Trophoblast cell (in vitro differentiated cells and primary cell): Measurements from ENCODE around the gene KHDRBS1.
"Not testable (repeated sequence)": the region's sequence is repeated elsewhere in the genome, so short reads cannot be mapped to it uniquely, and the experiment has no call there.

ENCODE experiments used
- DNase-seq, 2 donors: peaks; one replicate each; pipeline ENCODE4 v3.0.0-alpha.2; 2016
- H2AFZ ChIP-seq: 2 replicates; pipeline ENCODE4 v1.6.1; 2013; ENCODE audit warnings: low read length, moderate library complexity, mild to moderate bottlenecking; ENCODE audit not compliant: insufficient read depth, poor library complexity
- H2AK5ac ChIP-seq: 2 replicates; pipeline ENCODE4 v1.6.1; 2013; ENCODE audit warnings: mild to moderate bottlenecking, low read length
- H2BK120ac ChIP-seq: 2 replicates; pipeline ENCODE4 v1.6.1; 2013; ENCODE audit warnings: low read length, mild to moderate bottlenecking, moderate library complexity; ENCODE audit not compliant: insufficient read depth, poor library complexity
- H2BK12ac ChIP-seq: 2 replicates; pipeline ENCODE4 v1.6.1; 2013; ENCODE audit warnings: mild to moderate bottlenecking, low read length, moderate library complexity
- H2BK5ac ChIP-seq: 2 replicates; pipeline ENCODE4 v1.6.1; 2013; ENCODE audit warnings: low read length, low read depth, moderate library complexity, mild to moderate bottlenecking; ENCODE audit not compliant: poor library complexity
- H3K14ac ChIP-seq: 2 replicates; pipeline ENCODE4 v1.6.1; 2013; ENCODE audit warnings: mild to moderate bottlenecking, low read length
- H3K18ac ChIP-seq: 2 replicates; pipeline ENCODE4 v1.6.1; 2013; ENCODE audit warnings: mild to moderate bottlenecking, low read length
- H3K23ac ChIP-seq: 2 replicates; pipeline ENCODE4 v1.6.1; 2013; ENCODE audit warnings: low read length
- H3K27ac ChIP-seq: 2 replicates; pipeline ENCODE4 v1.5.1; 2013; ENCODE audit warnings: low read depth, mild to moderate bottlenecking, inconsistent platforms, low read length, moderate library complexity
- H3K27me3 ChIP-seq: 2 replicates; pipeline ENCODE4 v1.6.1; 2013; ENCODE audit warnings: inconsistent platforms, mild to moderate bottlenecking, low read length, moderate library complexity; ENCODE audit not compliant: insufficient read depth
- H3K36me3 ChIP-seq, 2 experiments: 1 replicate in 1 of 2; 2 replicates in 1 of 2; pipeline ENCODE4 v1.6.1; 2013; ENCODE audit warnings: low read length in 2 of 2, mild to moderate bottlenecking in 2 of 2, moderate library complexity in 1 of 2; ENCODE audit not compliant: insufficient read depth in 2 of 2, control insufficient read depth in 1 of 2
- H3K4ac ChIP-seq: 2 replicates; pipeline ENCODE4 v1.6.1; 2013; ENCODE audit warnings: low read depth, mild to moderate bottlenecking, low read length, moderate library complexity
- H3K4me1 ChIP-seq, 2 experiments: 1 replicate in 1 of 2; 2 replicates in 1 of 2; pipeline ENCODE4 v1.6.1; 2013; ENCODE audit warnings: low read length in 2 of 2, mild to moderate bottlenecking in 2 of 2, moderate library complexity in 1 of 2; ENCODE audit not compliant: insufficient read depth in 2 of 2, control insufficient read depth in 1 of 2
- H3K4me2 ChIP-seq: 2 replicates; pipeline ENCODE4 v1.6.1; 2013; ENCODE audit warnings: inconsistent platforms, mild to moderate bottlenecking, low read length, moderate library complexity
- H3K4me3 ChIP-seq: 2 replicates; pipeline ENCODE4 v1.5.1; 2013; ENCODE audit warnings: mild to moderate bottlenecking, low read depth, low read length, inconsistent platforms
- H3K79me1 ChIP-seq: one replicate; pipeline ENCODE4 v1.6.1; 2013; ENCODE audit warnings: low read length
- H3K79me2 ChIP-seq: 2 replicates; pipeline ENCODE4 v1.6.1; 2013; ENCODE audit warnings: low read length, mild to moderate bottlenecking; ENCODE audit not compliant: control insufficient read depth, insufficient read depth, poor library complexity
- H3K9ac ChIP-seq: 2 replicates; pipeline ENCODE4 v1.6.1; 2013; ENCODE audit warnings: mild to moderate bottlenecking, low read length
- H3K9me3 ChIP-seq: 2 replicates; pipeline ENCODE4 v1.6.1; 2013; ENCODE audit warnings: low read depth, mild to moderate bottlenecking, control low read depth, inconsistent platforms, low read length; ENCODE audit not compliant: insufficient read depth
- H4K12ac ChIP-seq: 2 replicates; pipeline ENCODE4 v1.6.1; 2013; ENCODE audit warnings: low read depth, mild to moderate bottlenecking, low read length, moderate library complexity
- H4K8ac ChIP-seq: 2 replicates; pipeline ENCODE4 v1.6.1; 2013; ENCODE audit warnings: low read depth, mild to moderate bottlenecking, low read length, moderate library complexity
- H4K91ac ChIP-seq: one replicate; pipeline ENCODE4 v1.6.1; 2013; ENCODE audit warnings: low read depth, mild to moderate bottlenecking, low read length, moderate library complexity
- WGBS: extraction: QIAGEN DNeasy Blood & Tissue Kit; methylation state at CpG from one replicate; pipeline ENCODE4 v1.1.7; 2013; ENCODE audit warnings: missing lambda C conversion rate; ENCODE audit not compliant: insufficient read length, insufficient coverage; ENCODE audit errors: extremely low coverage; 5-methylcytosine and 5-hydroxymethylcytosine counted together

KHDRBS1 gene

GRCh38 chr1:32002285-32002684 is 11.4 kb upstream of the KHDRBS1 start:
- not testable (repeated sequence) for H3K23ac ChIP-seq, H3K14ac ChIP-seq, H2BK5ac ChIP-seq, H3K79me1 ChIP-seq, H3K79me2 ChIP-seq, H3K18ac ChIP-seq, H2AFZ ChIP-seq, DNase-seq, H3K4me2 ChIP-seq, H3K36me3 ChIP-seq, H4K12ac ChIP-seq, H3K4ac ChIP-seq, H2AK5ac ChIP-seq, H3K9me3 ChIP-seq, H2BK120ac ChIP-seq, H2BK12ac ChIP-seq, H3K4me1 ChIP-seq, H4K91ac ChIP-seq, H3K9ac ChIP-seq, H3K4me3 ChIP-seq, H3K27ac ChIP-seq, H4K8ac ChIP-seq, H3K27me3 ChIP-seq
- WGBS, result no CpG with 5 or more reads among the region's 4 CpGs

- H3K79me2 ChIP-seq, result no peaks in the 10 kb centered on the region
- H2BK5ac ChIP-seq, result no peak overlapping the region
- no peak overlapping the region for H4K91ac ChIP-seq
- no peaks in the 10 kb centered on the region for H3K36me3 ChIP-seq
- H4K8ac ChIP-seq, result no peak overlapping the region
- H3K4me3 ChIP-seq, result no peak overlapping the region
- H3K79me1 ChIP-seq, result no peaks in the 10 kb centered on the region
- no peaks in the 10 kb centered on the region for H3K4me1 ChIP-seq
- no peak overlapping the region for H4K12ac ChIP-seq
- H2BK12ac ChIP-seq, result no peak overlapping the region
- no peak overlapping the region for H3K14ac ChIP-seq
- H2AFZ ChIP-seq, result no peak overlapping the region
- H3K27ac ChIP-seq, result no peak overlapping the region
- no CpG with 5 or more reads among the region's 3 CpGs for WGBS
- no peak overlapping the region for H2AK5ac ChIP-seq
- H3K4ac ChIP-seq, result no peak overlapping the region
- no peaks in the 10 kb centered on the region for H3K9me3 ChIP-seq
- no peak overlapping the region for H3K4me2 ChIP-seq
- no peak overlapping the region for H3K9ac ChIP-seq
- DNase-seq, result no peak
- no peaks in the 10 kb centered on the region for H3K27me3 ChIP-seq
- no peak overlapping the region for H3K18ac ChIP-seq
- no peak overlapping the region for H3K23ac ChIP-seq
- H2BK120ac ChIP-seq, result no peak overlapping the region
Observed at GRCh38 chr1:32005522-32005921, 8.1 kb upstream of the KHDRBS1 start.

GRCh38 chr1:32007591-32007940 is 6.1 kb upstream of the KHDRBS1 start:
- H3K9me3 ChIP-seq, result no peaks in the 10 kb centered on the region
- no peaks in the 10 kb centered on the region for H3K36me3 ChIP-seq
- no peak overlapping the region for H3K27ac ChIP-seq

GRCh38 chr1:32010246-32010645 is 3.4 kb upstream of the KHDRBS1 start:
- Histone ChIP-seq H3K79me1 (peaks cover 14% of the 10 kb centered on the region), H2BK12ac (no peak overlapping the region), H3K4ac (no peak overlapping the region), H2AK5ac (no peak overlapping the region), H3K4me3 (no peak overlapping the region), H2BK5ac (no peak overlapping the region), H3K27me3 (no peaks in the 10 kb centered on the region), H2AFZ (no peak overlapping the region), H3K79me2 (peaks cover 15% of the 10 kb centered on the region), H3K27ac (no peak overlapping the region), H3K23ac (no peak overlapping the region), H3K14ac (no peak overlapping the region), H3K18ac (no peak overlapping the region), H3K4me1 (no peaks in the 10 kb centered on the region), H3K4me2 (no peak overlapping the region), H4K91ac (no peak overlapping the region), H3K36me3 (no peaks in the 10 kb centered on the region), H4K8ac (no peak overlapping the region), H4K12ac (no peak overlapping the region), H3K9ac (no peak overlapping the region), H3K9me3 (no peaks in the 10 kb centered on the region), H2BK120ac (no peak overlapping the region)
- no CpG with 5 or more reads among the region's 5 CpGs for WGBS
- DNase-seq, result no peak

More at GRCh38 chr1:32007591-32007940, 6.1 kb upstream of the KHDRBS1 start:
- H3K4me3 ChIP-seq, result no peak overlapping the region
- no peaks in the 10 kb centered on the region for H3K79me2 ChIP-seq
- no peak overlapping the region for H3K23ac ChIP-seq
- H3K18ac ChIP-seq, result no peak overlapping the region
- no peak overlapping the region for H2BK120ac ChIP-seq
- no peak overlapping the region for H4K12ac ChIP-seq
- no peak overlapping the region for H3K9ac ChIP-seq
- no peak overlapping the region for H2AK5ac ChIP-seq
- no peaks in the 10 kb centered on the region for H3K4me1 ChIP-seq
- H4K91ac ChIP-seq, result no peak overlapping the region
- no peak overlapping the region for H2BK12ac ChIP-seq
- H2BK5ac ChIP-seq, result no peak overlapping the region
- no peak overlapping the region for H4K8ac ChIP-seq
- H3K79me1 ChIP-seq, result no peaks in the 10 kb centered on the region
- H3K4me2 ChIP-seq, result no peak overlapping the region
- no CpG with 5 or more reads among the region's 1 CpG for WGBS
- no peak overlapping the region for H2AFZ ChIP-seq
- DNase-seq, result peak in 1 of 2 donors; percentile 31
- no peaks in the 10 kb centered on the region for H3K27me3 ChIP-seq
- no peak overlapping the region for H3K14ac ChIP-seq
- H3K4ac ChIP-seq, result no peak overlapping the region
